Gastrocnemius medialis (tissue), 4 donors: ENCODE measurements around the gene SMG7. TPM values are rescaled to one million over a fixed set of nuclear protein-coding genes. Genes with fewer than 3 reads are reported as not detected.

Experiments used
- ATAC-seq, 2 donors: fragments of 150-250 bp; one replicate each; pipeline ENCODE4 v1.9.1; 2016
- DNase-seq, 2 donors: peaks; one replicate each; pipeline ENCODE4 v3.0.0-alpha.2; 2019
- H3K27ac ChIP-seq, 4 donors: fragments of 200-600 bp; sonication (generic); 1 replicate in 1 of 4; 2 replicates in 3 of 4; pipeline ENCODE4 v1.5.1; 2016 to 2018; ENCODE audit warnings: mild to moderate bottlenecking in 2 of 4, moderate library complexity in 1 of 4
- H3K27me3 ChIP-seq, 3 donors: fragments of 200-600 bp; sonication (generic) in 2 of 3; 1 replicate in 1 of 3; 2 replicates in 2 of 3; pipeline versions ENCODE4 v1.5.1 to v1.6.0; 2016 to 2019; ENCODE audit warnings: mild to moderate bottlenecking in 1 of 3, moderate library complexity in 1 of 3
- H3K36me3 ChIP-seq, 2 donors: fragments of 200-600 bp; sonication (generic) in 1 of 2; one replicate each; pipeline ENCODE4 v1.5.1; 2017 to 2018
- H3K4me1 ChIP-seq, 2 donors: fragments of 200-600 bp; sonication (generic) in 1 of 2; one replicate each; pipeline ENCODE4 v1.5.1; 2016 to 2017; ENCODE audit warnings: mild to moderate bottlenecking in 2 of 2
- H3K4me3 ChIP-seq, 4 donors: fragments of 200-600 bp; sonication (generic) in 3 of 4; 1 replicate in 1 of 4; 2 replicates in 3 of 4; pipeline ENCODE4 v1.5.1; 2016 to 2019; ENCODE audit warnings: mild to moderate bottlenecking in 2 of 4
- H3K9me3 ChIP-seq, 3 donors: fragments of 200-600 bp; sonication (generic) in 2 of 3; 1 replicate in 1 of 3; 2 replicates in 2 of 3; pipeline ENCODE4 v1.5.1; 2016 to 2019
- CTCF ChIP-seq, 5 experiments: fragments of 450-650 bp in 3 of 5; fragments of 200-600 bp in 2 of 5; sonication (generic) in 2 of 5; IDR thresholded peaks in 4 of 5; conservative IDR thresholded peaks in 1 of 5; 1 replicate in 4 of 5; 2 replicates in 1 of 5; pipeline ENCODE4 v1.5.1; 2016 to 2019; ENCODE audit warnings: antibody characterized with exemption in 5 of 5, mild to moderate bottlenecking in 3 of 5, moderate library complexity in 3 of 5
- POLR2A ChIP-seq, 2 donors: fragments of 450-650 bp; IDR thresholded peaks; one replicate each; pipeline ENCODE4 v1.6.1; 2017; ENCODE audit warnings: antibody characterized with exemption in 2 of 2, mild to moderate bottlenecking in 2 of 2, moderate library complexity in 2 of 2
- in situ Hi-C, 4 donors: fragments of 200-750 bp; cut with MboI; loops; one replicate each; pipeline versions ENCODE4 v1.15.0 to v1.8.0; 2017; ENCODE audit warnings: low sequenced_read_pairs in 4 of 4
- intact Hi-C: fragments of 100-400 bp; cut with DNase I; formaldehyde crosslinking; loops from one replicate; pipeline ENCODE4 v1.15.1; 2023; ENCODE audit warnings: low total_unique reads
- total RNA-seq, 4 donors: library from RNA; depleted of rRNA; stranded (reverse); fragments of >200 nt; gene quantifications; one replicate each; pipeline versions ENCODE4 v1.1.0 to v1.2.3, GENCODE V29; 2016

The SMG7 gene
- total RNA-seq, 4 donors from 2014 or later = 19.2 to 28.7 (median 26.1) TPM

DNA sequence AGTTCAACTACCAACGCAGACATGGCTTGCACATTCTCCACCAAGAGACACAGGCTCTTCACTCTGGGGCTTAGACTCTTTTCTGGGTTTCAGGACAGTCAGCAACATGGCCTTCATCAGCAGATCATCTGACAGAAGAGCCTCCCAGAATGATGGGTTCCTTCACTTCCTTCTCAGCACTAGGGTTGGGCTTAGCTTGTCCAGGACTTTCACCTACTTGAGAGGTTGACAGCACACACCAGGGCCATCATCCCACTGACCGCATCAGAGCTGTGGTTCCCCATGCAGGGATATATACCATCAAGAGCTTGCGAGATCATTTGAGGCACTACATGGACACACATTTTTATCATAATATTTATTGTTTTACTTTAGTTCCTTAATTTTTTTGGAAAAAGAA is 128.3 kb downstream of the SMG7 start:
- H3K27ac ChIP-seq = no peak overlapping the region
- no peaks in the 10 kb centered on the region for H3K27me3 ChIP-seq
- TF ChIP-seq POLR2A (IDR thresholded peaks at IDR 0.05) = no peak
- no peak for TF ChIP-seq CTCF (IDR thresholded peaks at IDR 0.05 in 4 of 5, conservative IDR thresholded peaks at IDR 0.05 in 1 of 5)
- H3K9me3 ChIP-seq = no peaks in the 10 kb centered on the region
- in situ Hi-C loops (loop anchor here in 2 of 4 donors (25.0 kb wide), 2 partner anchors 138 to 313 kb away; partner anchors contain the start of gene SMG7 (in 1 of the 2)), intact Hi-C loops (no loop called here)
- ATAC-seq = no peak
- H3K4me1 ChIP-seq = no peaks in the 10 kb centered on the region
- H3K36me3 ChIP-seq = no peaks in the 10 kb centered on the region
- DNase-seq = no peak
- H3K4me3 ChIP-seq = no peak overlapping the region

- ATAC-seq (no peak), DNase-seq (no peak)
- Histone ChIP-seq H3K4me3 (no peak overlapping the region), H3K4me1 (no peaks in the 10 kb centered on the region), H3K27ac (no peak overlapping the region), H3K27me3 (no peaks in the 10 kb centered on the region), H3K9me3 (no peaks in the 10 kb centered on the region), H3K36me3 (no peaks in the 10 kb centered on the region)
- in situ Hi-C loops (loop anchor here in 2 of 4 donors (25.0 kb wide), 2 partner anchors 140 to 315 kb away; partner anchors contain the start of gene SMG7 (in 1 of the 2)), intact Hi-C loops (no loop called here)
- TF ChIP-seq POLR2A (IDR thresholded peaks at IDR 0.05) (no peak), CTCF (IDR thresholded peaks at IDR 0.05 in 4 of 5, conservative IDR thresholded peaks at IDR 0.05 in 1 of 5) (no peak)
Measured at GRCh38 chr1:183602510-183602909, 130.2 kb downstream of the SMG7 start.

Other genes starting within 250 kb of the SMG7 start
- under 1 TPM in 3 of 4 donors, not detected in 1; 0.10 to 0.29 (median 0.26) TPM for gene NMNAT2, start 54.1 kb upstream of the SMG7 start, total RNA-seq
- gene NCF2, start 118.0 kb downstream of the SMG7 start, total RNA-seq = 1 to 10 TPM in 3 of 4 donors, under 1 TPM in 1; 0.39 to 5.0 (median 3.4) TPM
- gene ARPC5, start 163.3 kb downstream of the SMG7 start, total RNA-seq = 10 to 100 TPM; 10.8 to 14.6 (median 13.0) TPM
- not detected for gene APOBEC4, start 180.8 kb downstream of the SMG7 start, total RNA-seq